Measurements from ENCODE around the gene MAST3. TPM values are rescaled to one million over a fixed set of nuclear protein-coding genes. Genes with fewer than 3 reads are reported as not detected.
A peak's percentile ranks its signal among the peaks of the same experiment; 100 is the strongest.

MAST3 gene
- total RNA-seq, 1 donor from 2014 or later, result 4.6 TPM

GRCh38 chr19:18122860-18123795, 25.6 kb downstream of the MAST3 start:
- intact Hi-C loops (cut with micrococcal nuclease), result no loop called here
- Histone ChIP-seq H3K9me3 (replicated peaks) (no peaks in the 10 kb centered on the region), H3K27me3 (ENCODE audit: low read depth) (no peaks in the 10 kb centered on the region), H3K4me1 (peaks cover 16% of the 10 kb centered on the region), H3K36me3 (peaks cover 5% of the 10 kb centered on the region), H3K27ac (replicated peaks) (peak overlapping the region; percentile 60), H3K4me3 (peak overlapping the region; percentile 15)
- TF ChIP-seq CTCF (IDR thresholded peaks at IDR 0.05; ENCODE audit: borderline replicate concordance), result no peak
- peak; percentile 36 for DNase-seq

GRCh38 chr19:18123819-18124218, 26.2 kb downstream of the MAST3 start:
- Histone ChIP-seq H3K36me3 (peaks cover 12% of the 10 kb centered on the region), H3K9me3 (replicated peaks) (no peaks in the 10 kb centered on the region), H3K4me3 (peak overlapping the region; percentile 15), H3K27me3 (ENCODE audit: low read depth) (no peaks in the 10 kb centered on the region), H3K27ac (replicated peaks) (peak overlapping the region; percentile 60), H3K4me1 (peaks cover 9% of the 10 kb centered on the region)
- no peak for TF ChIP-seq CTCF (IDR thresholded peaks at IDR 0.05; ENCODE audit: borderline replicate concordance)
- intact Hi-C loops (cut with micrococcal nuclease), result no loop called here
- DNase-seq, result no peak

- no peaks in the 10 kb centered on the region for H3K27me3 ChIP-seq (ENCODE audit: low read depth)
- H3K4me1 ChIP-seq, result peaks cover 3% of the 10 kb centered on the region
- H3K27ac ChIP-seq (replicated peaks), result no peak overlapping the region
- no peak overlapping the region for H3K4me3 ChIP-seq
- no peak for DNase-seq
- intact Hi-C loops (cut with micrococcal nuclease), result no loop called here
- no peaks in the 10 kb centered on the region for H3K9me3 ChIP-seq (replicated peaks)
- no peak for TF ChIP-seq CTCF (IDR thresholded peaks at IDR 0.05; ENCODE audit: borderline replicate concordance)
- peaks cover 22% of the 10 kb centered on the region for H3K36me3 ChIP-seq
Measured at GRCh38 chr19:18126097-18126496, 28.5 kb downstream of the MAST3 start.

- no peak for TF ChIP-seq CTCF (IDR thresholded peaks at IDR 0.05; ENCODE audit: borderline replicate concordance)
- H3K4me1 ChIP-seq, result no peaks in the 10 kb centered on the region
- H3K27ac ChIP-seq (replicated peaks), result no peak overlapping the region
- no peak overlapping the region for H3K4me3 ChIP-seq
- no peaks in the 10 kb centered on the region for H3K27me3 ChIP-seq (ENCODE audit: low read depth)
- intact Hi-C loops (cut with micrococcal nuclease), result no loop called here
- H3K36me3 ChIP-seq, result peaks cover 37% of the 10 kb centered on the region
- no peaks in the 10 kb centered on the region for H3K9me3 ChIP-seq (replicated peaks)
- DNase-seq, result no peak
Measured at GRCh38 chr19:18128044-18128443, 30.5 kb downstream of the MAST3 start.

GRCh38 chr19:18128805-18129204, 31.2 kb downstream of the MAST3 start:
- Histone ChIP-seq H3K27ac (replicated peaks) (no peak overlapping the region), H3K36me3 (peaks cover 45% of the 10 kb centered on the region), H3K9me3 (replicated peaks) (no peaks in the 10 kb centered on the region), H3K4me1 (no peaks in the 10 kb centered on the region), H3K27me3 (ENCODE audit: low read depth) (no peaks in the 10 kb centered on the region), H3K4me3 (no peak overlapping the region)
- no peak for TF ChIP-seq CTCF (IDR thresholded peaks at IDR 0.05; ENCODE audit: borderline replicate concordance)
- DNase-seq, result no peak
- intact Hi-C loops (cut with micrococcal nuclease), result no loop called here

Data from left ventricle myocardium inferior (tissue), 1 donor.